GM10248 (cell line): Measurements from ENCODE around the gene PILRA.
"Not testable (repeated sequence)": the region's sequence is repeated elsewhere in the genome, so short reads cannot be mapped to it uniquely, and the experiment has no call there.

ENCODE experiments used
- CTCF ChIA-PET: fragments of 300-600 bp; sonication (Branson Sonifier 250); formaldehyde crosslinking; extraction: SDS; loops from one replicate; lab custom pipeline; 2021; ENCODE audit warnings: antibody characterized with exemption; lab: Yijun Ruan, JAX
- POLR2A ChIA-PET: fragments of 350-650 bp; sonication (Branson Sonifier 250); formaldehyde crosslinking; extraction: SDS; loops from one replicate; lab custom pipeline; 2020; ENCODE audit warnings: antibody characterized with exemption; lab: Yijun Ruan, JAX
- DNase-seq: peaks from one replicate; pipeline ENCODE4 v3.0.0; 2012; ENCODE audit errors: extremely low spot score
- CTCF ChIP-seq: IDR thresholded peaks from 2 replicates; pipeline ENCODE4 v1.5.1; 2012; ENCODE audit warnings: mild to moderate bottlenecking, low read depth; ENCODE audit errors: extremely low read depth, missing control alignments, control extremely low read depth

PILRA gene

DNA sequence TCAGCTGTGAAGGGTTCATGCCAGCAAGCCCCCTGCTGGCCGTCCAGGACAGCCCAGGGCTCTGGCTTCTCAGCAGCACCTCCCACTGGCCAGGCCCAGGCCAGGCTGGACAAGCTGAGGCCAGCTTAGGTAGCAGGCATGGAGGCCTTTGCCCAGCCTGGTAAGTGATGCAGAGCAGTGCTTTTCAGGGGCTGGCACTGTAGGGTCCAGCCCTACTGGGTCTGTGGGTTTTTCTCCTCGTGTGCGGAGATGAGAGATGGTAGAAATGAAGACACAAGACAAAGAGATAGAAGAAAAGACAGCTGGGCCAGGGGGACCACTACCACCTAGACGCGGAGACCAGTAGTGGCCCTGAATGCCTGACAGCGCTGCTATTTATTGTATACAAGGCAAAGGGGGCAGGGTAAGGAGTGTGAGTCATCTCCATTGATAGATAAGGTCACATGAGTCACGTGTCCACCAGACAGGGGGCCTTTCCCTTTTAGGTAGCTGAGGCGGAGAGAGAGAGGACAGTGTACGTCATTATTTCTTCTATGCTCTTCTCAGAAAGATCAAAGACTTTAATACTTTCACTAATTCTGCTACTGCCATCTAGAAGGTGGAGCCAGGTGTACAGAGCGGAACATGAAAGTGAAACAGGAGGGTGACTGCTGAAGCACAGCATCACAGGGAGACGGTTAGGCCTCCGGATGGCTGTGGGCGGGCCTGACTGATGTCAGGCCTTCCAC is 28.6 kb upstream of the PILRA start:
- peak; percentile 40 for TF ChIP-seq CTCF
- ChIA-PET POLR2A (interaction anchor here (0.6 to 1.4 kb wide), 5 partner anchors 10 to 123 kb away, joined by 3 to 6 read pairs (median 4); partner anchors contain the start of gene ZCWPW1), CTCF (interaction anchor here (0.7 to 3.8 kb wide), 14 partner anchors 9 to 233 kb away, joined by 3 to 22 read pairs (median 4); no protein-coding TSS in a partner anchor)
- DNase-seq, result not testable (repeated sequence)

- TF ChIP-seq CTCF, result peak; percentile 54
- not testable (repeated sequence) for DNase-seq
- POLR2A ChIA-PET, result interaction anchor here (0.6 to 1.4 kb wide), 5 partner anchors 9 to 123 kb away, joined by 3 to 6 read pairs (median 4); partner anchors contain the start of gene ZCWPW1
- CTCF ChIA-PET, result interaction anchor here (0.7 to 3.8 kb wide), 16 partner anchors 9 to 232 kb away, joined by 3 to 22 read pairs (median 4); no protein-coding TSS in a partner anchor
Measured at GRCh38 chr7:100345288-100345672, 28.0 kb upstream of the PILRA start.

DNA sequence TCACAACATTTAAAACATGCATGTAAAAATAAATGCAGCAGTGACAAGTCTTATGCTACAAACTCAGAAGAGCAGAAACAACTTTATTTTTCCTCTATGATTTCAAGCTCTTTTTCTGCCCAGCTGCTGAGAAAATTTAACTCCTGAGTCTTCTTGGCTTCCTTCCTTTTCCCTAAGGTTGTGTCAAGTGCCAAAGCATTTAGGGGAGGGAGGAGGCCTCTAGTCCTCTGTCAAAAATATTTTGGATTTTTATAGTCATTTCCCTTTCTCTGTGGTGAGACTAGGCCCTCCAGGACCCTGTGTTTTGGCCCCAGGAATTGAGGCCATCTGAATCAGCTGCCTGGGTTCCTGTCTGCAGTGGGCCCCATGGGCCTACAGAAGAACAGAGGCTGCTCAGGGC is 26.4 kb upstream of the PILRA start:
- ChIA-PET CTCF (interaction anchor here (1.1 to 3.0 kb wide), 4 partner anchors 13 to 214 kb away, joined by 4 to 14 read pairs (median 10); no protein-coding TSS in a partner anchor), POLR2A (interaction anchor here (0.6 kb wide), 1 partner anchor 19 kb away, joined by 3 read pairs; no protein-coding TSS in a partner anchor)
- TF ChIP-seq CTCF, result no peak
- no peak for DNase-seq

GRCh38 chr7:100348805-100349204 is 24.5 kb upstream of the PILRA start:
- TF ChIP-seq CTCF, result no peak
- DNase-seq, result no peak
- CTCF ChIA-PET, result interaction anchor here (2.2 kb wide), 1 partner anchor 58 kb away, joined by 9 read pairs; no protein-coding TSS in a partner anchor
- POLR2A ChIA-PET, result no interaction called here

GRCh38 chr7:100349757-100350156 is 23.5 kb upstream of the PILRA start:
- no peak for TF ChIP-seq CTCF
- no peak for DNase-seq
- CTCF ChIA-PET, result no interaction called here
- POLR2A ChIA-PET, result no interaction called here

DNA sequence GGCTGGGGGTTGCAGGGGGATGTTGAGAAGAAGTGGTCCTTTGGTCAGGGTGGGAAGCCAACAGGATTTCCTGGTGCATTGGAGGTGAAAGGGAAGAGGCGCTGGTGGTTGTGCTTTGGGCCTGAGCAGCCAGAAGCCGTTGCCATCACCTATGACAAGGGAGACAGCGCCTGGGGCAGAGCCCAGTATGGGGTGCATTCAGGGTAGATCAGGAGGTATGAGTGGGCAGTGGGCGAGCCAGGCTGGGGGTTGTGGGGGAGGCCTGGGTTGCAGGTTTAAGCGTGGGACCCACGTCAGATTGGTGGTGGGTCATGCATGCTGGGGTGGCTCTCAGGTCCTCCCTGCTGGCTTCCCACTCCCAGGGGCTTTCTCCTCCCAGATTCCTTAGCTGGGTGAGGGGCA is 21.6 kb upstream of the PILRA start:
- ChIA-PET CTCF (no interaction called here), POLR2A (no interaction called here)
- no peak for TF ChIP-seq CTCF
- no peak for DNase-seq

- CTCF ChIA-PET, DNase-seq, POLR2A ChIA-PET: not testable (repeated sequence)
Measured at GRCh38 chr7:100352230-100352781, 21.0 kb upstream of the PILRA start.
